Kidney epithelial cell (primary cell): ENCODE data around the gene TMUB1. TPM values are rescaled to one million over a fixed set of nuclear protein-coding genes. Genes with fewer than 3 reads are reported as not detected.

Experiments used
- DNase-seq: peaks from one replicate; pipeline ENCODE4 v3.0.0-alpha.2; 2010; ENCODE audit warnings: low read depth
- H3K27me3 ChIP-seq: 2 replicates; pipeline ENCODE4 v1.6.0; 2011; ENCODE audit warnings: low read length; ENCODE audit not compliant: control insufficient read depth, insufficient read depth
- H3K36me3 ChIP-seq: 2 replicates; pipeline ENCODE4 v1.5.1; 2011; ENCODE audit warnings: low read length; ENCODE audit not compliant: control insufficient read depth, insufficient read depth
- H3K4me3 ChIP-seq: 2 replicates; pipeline ENCODE4 v1.5.1; 2011; ENCODE audit warnings: low read depth, mild to moderate bottlenecking, control low read depth, low read length
- total RNA-seq: library from RNA; depleted of rRNA; stranded (reverse); fragments of >200 nt; gene quantifications from 2 replicates; pipeline ENCODE4 v1.2.3, GENCODE V29; 2015
- TF ChIP-seq, protein P1 (sequence below): IDR thresholded peaks from 2 replicates; pipeline ENCODE4 v1.5.1; 2011; ENCODE audit warnings: mild to moderate bottlenecking, moderate library complexity, low read length, control low read depth, inconsistent platforms; ENCODE audit not compliant: insufficient read depth, poor library complexity, severe bottlenecking

TMUB1 gene
- total RNA-seq, 1 donor from 2014 or later = 46.3 TPM

DNA sequence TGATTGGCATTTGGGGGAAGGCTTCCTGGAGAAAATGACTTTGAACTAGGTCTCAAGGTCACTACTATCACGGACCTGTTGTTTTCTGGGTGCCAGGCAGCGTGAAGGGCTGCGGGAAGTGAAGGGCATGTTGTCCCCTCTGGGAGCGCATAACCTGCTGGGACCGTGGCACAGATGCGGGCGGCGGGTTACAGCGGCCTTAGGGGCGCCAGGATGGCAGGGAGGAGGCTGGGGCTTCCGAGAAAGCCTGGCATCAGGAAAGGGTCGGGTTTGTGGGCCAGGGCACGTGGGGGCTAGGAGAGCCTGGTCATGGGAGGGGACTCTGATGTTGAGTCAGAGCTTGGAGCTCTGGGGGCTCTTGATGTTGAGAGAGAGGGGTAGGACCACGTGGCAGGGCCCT, 17.8 kb downstream of the TMUB1 start:
- H3K36me3 ChIP-seq = peaks cover 4% of the 10 kb centered on the region
- no peak overlapping the region for H3K4me3 ChIP-seq
- no peak for DNase-seq
- no peaks in the 10 kb centered on the region for H3K27me3 ChIP-seq
- TF ChIP-seq, protein P1, sequence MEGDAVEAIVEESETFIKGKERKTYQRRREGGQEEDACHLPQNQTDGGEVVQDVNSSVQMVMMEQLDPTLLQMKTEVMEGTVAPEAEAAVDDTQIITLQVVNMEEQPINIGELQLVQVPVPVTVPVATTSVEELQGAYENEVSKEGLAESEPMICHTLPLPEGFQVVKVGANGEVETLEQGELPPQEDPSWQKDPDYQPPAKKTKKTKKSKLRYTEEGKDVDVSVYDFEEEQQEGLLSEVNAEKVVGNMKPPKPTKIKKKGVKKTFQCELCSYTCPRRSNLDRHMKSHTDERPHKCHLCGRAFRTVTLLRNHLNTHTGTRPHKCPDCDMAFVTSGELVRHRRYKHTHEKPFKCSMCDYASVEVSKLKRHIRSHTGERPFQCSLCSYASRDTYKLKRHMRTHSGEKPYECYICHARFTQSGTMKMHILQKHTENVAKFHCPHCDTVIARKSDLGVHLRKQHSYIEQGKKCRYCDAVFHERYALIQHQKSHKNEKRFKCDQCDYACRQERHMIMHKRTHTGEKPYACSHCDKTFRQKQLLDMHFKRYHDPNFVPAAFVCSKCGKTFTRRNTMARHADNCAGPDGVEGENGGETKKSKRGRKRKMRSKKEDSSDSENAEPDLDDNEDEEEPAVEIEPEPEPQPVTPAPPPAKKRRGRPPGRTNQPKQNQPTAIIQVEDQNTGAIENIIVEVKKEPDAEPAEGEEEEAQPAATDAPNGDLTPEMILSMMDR = no peak

DNA sequence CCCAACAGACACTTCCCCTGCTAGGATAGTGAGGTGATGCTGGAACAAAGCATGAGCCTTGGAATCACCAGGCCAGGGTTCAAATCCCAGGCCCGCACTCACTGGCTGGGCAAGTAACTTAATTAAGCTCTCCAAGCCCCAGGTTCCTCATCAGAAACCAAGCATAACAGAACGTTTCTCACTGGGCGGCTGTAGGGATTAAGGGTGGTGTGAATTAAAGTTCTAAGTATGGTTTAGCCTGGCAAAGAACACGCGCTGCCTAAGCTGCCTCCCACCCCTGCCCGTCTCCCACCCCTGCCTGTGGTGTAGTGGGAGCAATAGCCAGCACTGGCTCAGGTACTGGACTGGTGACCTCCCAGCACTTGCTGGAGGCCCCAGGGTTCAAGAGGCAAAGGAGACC, 18.3 kb downstream of the TMUB1 start:
- Histone ChIP-seq H3K4me3 (no peak overlapping the region), H3K27me3 (no peaks in the 10 kb centered on the region), H3K36me3 (peaks cover 4% of the 10 kb centered on the region)
- no peak for DNase-seq
- TF ChIP-seq, protein P1 = no peak

DNA sequence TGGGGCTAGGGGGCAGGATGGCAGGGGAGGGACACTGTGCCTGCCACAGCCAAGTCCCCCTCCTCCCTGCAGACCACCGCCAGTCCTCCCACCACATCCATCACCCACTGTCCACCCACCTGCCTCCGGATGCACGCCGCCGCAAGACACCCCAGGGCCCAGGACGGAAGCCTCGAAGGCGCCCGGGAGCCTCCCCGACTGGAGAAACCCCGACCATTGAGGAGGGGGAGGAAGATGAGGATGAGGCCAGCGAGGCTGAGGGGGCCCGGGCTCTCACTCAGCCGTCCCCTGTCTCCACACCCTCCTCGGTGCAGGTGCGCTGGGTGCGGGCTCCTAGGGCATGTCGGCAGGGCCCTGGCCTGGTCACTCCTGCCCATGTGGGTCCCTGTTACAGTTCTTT, 18.8 kb downstream of the TMUB1 start:
- no peak for DNase-seq
- H3K4me3 ChIP-seq = no peak overlapping the region
- TF ChIP-seq, protein P1 = no peak
- H3K36me3 ChIP-seq = peaks cover 2% of the 10 kb centered on the region
- H3K27me3 ChIP-seq = no peaks in the 10 kb centered on the region

DNA sequence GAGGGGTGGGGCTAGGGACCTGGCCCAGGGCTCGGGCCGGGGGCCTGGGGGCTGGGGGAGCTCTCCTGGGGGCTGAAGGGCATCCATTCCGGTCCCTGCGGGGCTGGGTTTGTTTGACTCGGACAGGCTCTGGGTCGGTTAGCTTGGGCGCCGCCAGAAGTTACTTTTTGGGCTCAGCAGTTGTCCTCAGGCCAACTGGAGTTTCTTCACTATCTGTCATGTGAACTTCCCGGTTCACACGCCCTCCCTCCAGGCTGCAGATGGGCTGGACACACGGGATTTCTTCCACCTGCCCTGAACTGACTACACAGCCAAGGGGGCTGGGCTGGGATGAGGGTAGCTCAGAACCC, 20.1 kb downstream of the TMUB1 start:
- peak overlapping the region; percentile 9 for H3K4me3 ChIP-seq
- DNase-seq = no peak
- TF ChIP-seq, protein P1 = no peak

DNA sequence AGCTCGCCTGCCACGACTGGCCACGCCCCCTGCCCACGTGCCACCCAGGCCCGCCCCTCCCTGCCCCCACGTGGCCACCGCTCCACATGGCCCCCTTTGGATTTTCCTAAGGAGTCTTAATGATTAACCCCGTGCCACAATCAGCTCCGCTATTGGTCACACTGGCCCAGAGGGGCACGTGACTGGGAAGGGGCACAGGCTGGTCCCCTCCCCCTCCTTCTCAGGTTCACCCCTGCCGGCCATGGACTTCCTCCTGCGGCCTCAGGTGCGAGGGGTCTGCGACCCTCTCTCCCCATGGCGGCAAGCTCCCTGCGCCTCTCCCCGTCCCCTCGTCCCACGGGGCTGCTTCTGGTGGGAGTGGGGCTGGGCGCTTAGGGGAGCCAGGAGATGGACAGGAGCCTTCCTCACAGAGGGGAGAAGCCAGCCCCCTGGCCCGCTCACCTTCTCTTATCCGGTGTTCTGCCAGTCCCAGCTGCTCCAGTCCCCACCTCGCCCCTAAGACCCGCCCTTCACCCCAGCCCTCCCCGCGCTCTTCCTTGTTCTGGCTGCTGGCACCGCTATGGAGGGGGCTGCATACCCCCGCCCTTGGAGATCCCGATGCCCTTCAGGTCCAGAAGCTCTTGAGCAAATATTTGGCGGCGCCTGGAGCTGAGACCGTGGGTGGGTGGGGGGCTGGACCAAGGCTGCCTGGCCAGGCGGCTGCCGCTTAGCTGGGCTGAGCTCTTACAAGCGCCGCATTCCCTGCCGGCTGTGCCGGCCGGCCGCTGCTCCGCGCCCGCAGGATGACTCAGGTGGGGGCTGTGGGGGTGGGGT, 20.7 kb downstream of the TMUB1 start:
- Histone ChIP-seq H3K36me3 (peaks cover 2% of the 10 kb centered on the region), H3K27me3 (no peaks in the 10 kb centered on the region), H3K4me3 (peak overlapping the region; percentile 46)
- peak; percentile 71 for DNase-seq
- TF ChIP-seq, protein P1 = no peak

More for the DNA sequence above, 20.1 kb downstream of the TMUB1 start:
- no peaks in the 10 kb centered on the region for H3K27me3 ChIP-seq
- peaks cover 2% of the 10 kb centered on the region for H3K36me3 ChIP-seq

DNA sequence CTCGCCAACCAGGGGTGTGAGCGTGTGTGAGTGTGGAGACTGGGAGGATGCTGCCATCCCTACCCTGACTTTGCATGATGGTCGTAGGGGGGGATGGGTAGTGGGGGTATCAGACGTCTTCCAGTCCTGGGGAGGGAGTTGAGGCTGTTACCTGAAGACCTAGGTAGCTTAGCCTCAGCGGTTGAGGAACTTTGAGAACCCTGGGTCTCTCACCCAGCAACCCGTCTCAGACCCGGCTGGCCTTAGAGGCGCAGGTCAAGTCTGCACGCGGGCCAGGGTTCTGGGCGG, 21.2 kb downstream of the TMUB1 start:
- no peak overlapping the region for H3K4me3 ChIP-seq

More for the DNA sequence above, 21.2 kb downstream of the TMUB1 start:
- TF ChIP-seq, protein P1 = no peak
- no peak for DNase-seq
- H3K36me3 ChIP-seq = peaks cover 2% of the 10 kb centered on the region
- H3K27me3 ChIP-seq = no peaks in the 10 kb centered on the region
